Measurements from ENCODE around the gene SLC17A8. TPM values are rescaled to one million over a fixed set of nuclear protein-coding genes. Genes with fewer than 3 reads are reported as not detected.

The SLC17A8 gene
- polyA plus RNA-seq, 1 donor from 2014 or later, result 0.22 TPM

DNA sequence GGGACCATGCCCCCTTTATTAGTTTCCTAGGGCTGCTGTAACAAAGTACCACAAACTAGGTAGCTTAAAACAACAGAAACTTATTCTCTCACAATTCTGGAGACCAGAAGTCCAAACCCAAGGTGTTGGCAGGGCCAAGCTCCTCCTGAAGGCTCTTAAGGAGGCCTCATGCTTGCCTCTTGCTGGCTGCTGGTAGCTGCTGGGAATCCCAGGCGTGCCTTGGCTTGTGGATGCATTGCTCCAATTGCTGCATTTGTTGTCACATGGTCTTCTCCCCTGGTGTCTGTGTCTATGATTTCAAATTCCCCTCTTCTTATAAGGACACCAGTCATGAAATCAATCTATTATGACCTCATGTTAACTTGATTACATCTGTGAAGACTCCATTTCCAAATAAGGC is 11.2 kb downstream of the SLC17A8 start:
- no peaks in the 10 kb centered on the region for H3F3A ChIP-seq (ENCODE audit: insufficient read depth, low read length, poor library complexity, severe bottlenecking)
- H3K4me3 ChIP-seq (ENCODE audit: low read length), result no peak overlapping the region
- no peak overlapping the region for H3K27ac ChIP-seq (ENCODE audit: low read length)
- H3K4me2 ChIP-seq (ENCODE audit: low read length), result no peak overlapping the region
- H3K27me3 ChIP-seq (ENCODE audit: insufficient read depth, low read depth, low read length), result peaks cover 24% of the 10 kb centered on the region
- no peaks in the 10 kb centered on the region for H4K20me1 ChIP-seq (ENCODE audit: insufficient read depth)
- TF ChIP-seq POLR2AphosphoS5 (IDR thresholded peaks at IDR 0.05) (no peak), RAD21 (conservative IDR thresholded peaks at IDR 0.05) (no peak), TAF1 (IDR thresholded peaks at IDR 0.05; ENCODE audit: low read depth) (no peak), SMC3 (conservative IDR thresholded peaks at IDR 0.05; ENCODE audit: poor library complexity) (no peak), EZH2 (IDR thresholded peaks at IDR 0.05; ENCODE audit: borderline replicate concordance, insufficient read depth, low read length, poor library complexity, severe bottlenecking) (no peak), MXI1 (conservative IDR thresholded peaks at IDR 0.05; ENCODE audit: poor library complexity, severe bottlenecking) (no peak), EP300 (conservative IDR thresholded peaks at IDR 0.05; ENCODE audit: poor library complexity, severe bottlenecking) (no peak)
- TF ChIP-seq, protein P1, sequence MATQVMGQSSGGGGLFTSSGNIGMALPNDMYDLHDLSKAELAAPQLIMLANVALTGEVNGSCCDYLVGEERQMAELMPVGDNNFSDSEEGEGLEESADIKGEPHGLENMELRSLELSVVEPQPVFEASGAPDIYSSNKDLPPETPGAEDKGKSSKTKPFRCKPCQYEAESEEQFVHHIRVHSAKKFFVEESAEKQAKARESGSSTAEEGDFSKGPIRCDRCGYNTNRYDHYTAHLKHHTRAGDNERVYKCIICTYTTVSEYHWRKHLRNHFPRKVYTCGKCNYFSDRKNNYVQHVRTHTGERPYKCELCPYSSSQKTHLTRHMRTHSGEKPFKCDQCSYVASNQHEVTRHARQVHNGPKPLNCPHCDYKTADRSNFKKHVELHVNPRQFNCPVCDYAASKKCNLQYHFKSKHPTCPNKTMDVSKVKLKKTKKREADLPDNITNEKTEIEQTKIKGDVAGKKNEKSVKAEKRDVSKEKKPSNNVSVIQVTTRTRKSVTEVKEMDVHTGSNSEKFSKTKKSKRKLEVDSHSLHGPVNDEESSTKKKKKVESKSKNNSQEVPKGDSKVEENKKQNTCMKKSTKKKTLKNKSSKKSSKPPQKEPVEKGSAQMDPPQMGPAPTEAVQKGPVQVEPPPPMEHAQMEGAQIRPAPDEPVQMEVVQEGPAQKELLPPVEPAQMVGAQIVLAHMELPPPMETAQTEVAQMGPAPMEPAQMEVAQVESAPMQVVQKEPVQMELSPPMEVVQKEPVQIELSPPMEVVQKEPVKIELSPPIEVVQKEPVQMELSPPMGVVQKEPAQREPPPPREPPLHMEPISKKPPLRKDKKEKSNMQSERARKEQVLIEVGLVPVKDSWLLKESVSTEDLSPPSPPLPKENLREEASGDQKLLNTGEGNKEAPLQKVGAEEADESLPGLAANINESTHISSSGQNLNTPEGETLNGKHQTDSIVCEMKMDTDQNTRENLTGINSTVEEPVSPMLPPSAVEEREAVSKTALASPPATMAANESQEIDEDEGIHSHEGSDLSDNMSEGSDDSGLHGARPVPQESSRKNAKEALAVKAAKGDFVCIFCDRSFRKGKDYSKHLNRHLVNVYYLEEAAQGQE (IDR thresholded peaks at IDR 0.05; ENCODE audit: borderline replicate concordance), result no peak
- TF ChIP-seq, protein P2, sequence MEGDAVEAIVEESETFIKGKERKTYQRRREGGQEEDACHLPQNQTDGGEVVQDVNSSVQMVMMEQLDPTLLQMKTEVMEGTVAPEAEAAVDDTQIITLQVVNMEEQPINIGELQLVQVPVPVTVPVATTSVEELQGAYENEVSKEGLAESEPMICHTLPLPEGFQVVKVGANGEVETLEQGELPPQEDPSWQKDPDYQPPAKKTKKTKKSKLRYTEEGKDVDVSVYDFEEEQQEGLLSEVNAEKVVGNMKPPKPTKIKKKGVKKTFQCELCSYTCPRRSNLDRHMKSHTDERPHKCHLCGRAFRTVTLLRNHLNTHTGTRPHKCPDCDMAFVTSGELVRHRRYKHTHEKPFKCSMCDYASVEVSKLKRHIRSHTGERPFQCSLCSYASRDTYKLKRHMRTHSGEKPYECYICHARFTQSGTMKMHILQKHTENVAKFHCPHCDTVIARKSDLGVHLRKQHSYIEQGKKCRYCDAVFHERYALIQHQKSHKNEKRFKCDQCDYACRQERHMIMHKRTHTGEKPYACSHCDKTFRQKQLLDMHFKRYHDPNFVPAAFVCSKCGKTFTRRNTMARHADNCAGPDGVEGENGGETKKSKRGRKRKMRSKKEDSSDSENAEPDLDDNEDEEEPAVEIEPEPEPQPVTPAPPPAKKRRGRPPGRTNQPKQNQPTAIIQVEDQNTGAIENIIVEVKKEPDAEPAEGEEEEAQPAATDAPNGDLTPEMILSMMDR (IDR thresholded peaks at IDR 0.05; ENCODE audit: poor library complexity, severe bottlenecking), result no peak
- no peak overlapping the region for H3K9ac ChIP-seq (ENCODE audit: low read length)
- no peaks in the 10 kb centered on the region for H3K79me2 ChIP-seq (replicated peaks; ENCODE audit: insufficient read depth, low read length)
- peaks cover 4% of the 10 kb centered on the region for H3K9me3 ChIP-seq (ENCODE audit: low read length)
- no peaks in the 10 kb centered on the region for H3K9me2 ChIP-seq (ENCODE audit: insufficient read depth, low read length)
- H3K36me3 ChIP-seq (ENCODE audit: insufficient read depth, low read length), result no peaks in the 10 kb centered on the region
- H2AFZ ChIP-seq (ENCODE audit: low read depth, low read length), result no peak overlapping the region

DNA sequence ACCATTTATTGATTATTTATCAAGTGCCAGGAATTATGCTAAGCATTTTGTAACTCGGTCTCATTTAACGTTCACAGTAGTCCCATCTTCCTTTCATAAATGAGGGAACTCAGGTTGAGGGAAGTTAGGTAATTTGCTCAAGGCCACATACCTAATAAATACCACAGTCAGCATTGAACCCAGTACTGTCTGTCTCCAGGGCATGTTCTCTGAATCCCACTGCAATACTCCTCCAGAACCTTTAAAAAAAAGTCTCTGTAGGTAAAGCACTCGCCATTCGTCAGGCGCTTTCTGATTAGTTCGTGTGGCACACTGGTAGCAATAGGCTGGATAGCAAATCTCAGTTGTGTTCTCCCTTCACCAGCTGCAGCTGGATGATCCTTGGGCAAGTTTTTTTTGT is 14.3 kb downstream of the SLC17A8 start:
- Histone ChIP-seq H3K27me3 (ENCODE audit: insufficient read depth, low read depth, low read length) (peaks cover 29% of the 10 kb centered on the region), H4K20me1 (ENCODE audit: insufficient read depth) (no peaks in the 10 kb centered on the region), H3K4me3 (ENCODE audit: low read length) (no peak overlapping the region), H3F3A (ENCODE audit: insufficient read depth, low read length, poor library complexity, severe bottlenecking) (no peaks in the 10 kb centered on the region), H3K9ac (ENCODE audit: low read length) (no peak overlapping the region), H3K36me3 (ENCODE audit: insufficient read depth, low read length) (no peaks in the 10 kb centered on the region), H3K4me2 (ENCODE audit: low read length) (no peak overlapping the region), H3K79me2 (replicated peaks; ENCODE audit: insufficient read depth, low read length) (no peaks in the 10 kb centered on the region), H3K9me2 (ENCODE audit: insufficient read depth, low read length) (no peaks in the 10 kb centered on the region), H3K9me3 (ENCODE audit: low read length) (peaks cover 4% of the 10 kb centered on the region), H3K27ac (ENCODE audit: low read length) (no peak overlapping the region), H2AFZ (ENCODE audit: low read depth, low read length) (no peak overlapping the region)
- TF ChIP-seq TAF1 (IDR thresholded peaks at IDR 0.05; ENCODE audit: low read depth) (no peak), MXI1 (conservative IDR thresholded peaks at IDR 0.05; ENCODE audit: poor library complexity, severe bottlenecking) (no peak), EZH2 (IDR thresholded peaks at IDR 0.05; ENCODE audit: borderline replicate concordance, insufficient read depth, low read length, poor library complexity, severe bottlenecking) (no peak), EP300 (conservative IDR thresholded peaks at IDR 0.05; ENCODE audit: poor library complexity, severe bottlenecking) (no peak), SMC3 (conservative IDR thresholded peaks at IDR 0.05; ENCODE audit: poor library complexity) (no peak), RAD21 (conservative IDR thresholded peaks at IDR 0.05) (no peak), POLR2AphosphoS5 (IDR thresholded peaks at IDR 0.05) (no peak)
- TF ChIP-seq, protein P2 (IDR thresholded peaks at IDR 0.05; ENCODE audit: poor library complexity, severe bottlenecking), result no peak
- TF ChIP-seq, protein P1 (IDR thresholded peaks at IDR 0.05; ENCODE audit: borderline replicate concordance), result no peak
